ENCODE measurements around the gene SIRT6. TPM values are rescaled to one million over a fixed set of nuclear protein-coding genes. Genes with fewer than 3 reads are reported as not detected.

Gene SIRT6
- total and polyA plus RNA-seq, 2 donors (not counting 1 experiment from before 2014, with no cell fraction given), result 8.8 to 9.2 TPM

DNA sequence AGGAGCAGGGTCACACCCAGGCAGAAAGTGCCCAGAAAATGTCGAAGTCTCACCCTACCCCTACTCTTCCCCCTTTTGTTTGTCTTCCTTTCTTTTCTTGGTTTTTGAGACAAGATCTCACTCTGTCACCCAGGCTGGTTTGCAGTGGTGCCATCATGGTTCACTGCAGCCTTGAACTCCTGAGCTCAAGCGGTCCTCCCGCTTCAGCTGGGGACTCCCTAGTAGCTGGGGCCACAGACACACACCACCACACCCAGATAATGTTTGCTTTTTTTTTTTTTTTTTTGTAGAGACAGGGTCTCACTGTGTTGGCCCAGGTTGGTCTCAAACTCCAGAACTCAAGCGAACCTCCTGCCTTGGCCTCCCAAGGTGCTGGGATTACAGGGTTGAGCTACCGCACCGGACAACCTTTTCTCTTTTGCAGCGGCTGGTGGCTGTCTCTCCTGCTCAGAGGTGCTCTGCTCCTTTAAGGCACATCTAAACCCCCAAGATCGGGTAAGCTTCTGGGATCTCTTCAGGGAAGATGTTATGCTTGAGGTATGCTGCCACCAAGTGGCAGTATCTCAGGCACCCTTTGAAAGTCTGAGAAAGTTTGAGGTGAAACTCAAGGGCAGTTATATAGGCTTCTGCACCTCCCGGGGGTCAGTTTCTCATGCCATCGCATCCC lies 24.6 kb upstream of the SIRT6 start:
- no peak overlapping the region for H3K9ac ChIP-seq (ENCODE audit: insufficient read depth, low read length)
- H3K9me3 ChIP-seq (ENCODE audit: control insufficient read depth, insufficient read depth, low read depth, low read length), result no peaks in the 10 kb centered on the region
- no peak overlapping the region for H3K4me2 ChIP-seq (ENCODE audit: extremely low read depth, insufficient read depth, low read length)
- H3K79me2 ChIP-seq (ENCODE audit: control insufficient read depth, insufficient read depth, low read length), result no peaks in the 10 kb centered on the region
- H3K4me1 ChIP-seq (ENCODE audit: control insufficient read depth, extremely low read depth, insufficient read depth, low read length), result peaks cover 3% of the 10 kb centered on the region
- no peak for TF ChIP-seq EZH2 (IDR thresholded peaks at IDR 0.05; ENCODE audit: low read length, missing control alignments)
- TF ChIP-seq, protein P1, sequence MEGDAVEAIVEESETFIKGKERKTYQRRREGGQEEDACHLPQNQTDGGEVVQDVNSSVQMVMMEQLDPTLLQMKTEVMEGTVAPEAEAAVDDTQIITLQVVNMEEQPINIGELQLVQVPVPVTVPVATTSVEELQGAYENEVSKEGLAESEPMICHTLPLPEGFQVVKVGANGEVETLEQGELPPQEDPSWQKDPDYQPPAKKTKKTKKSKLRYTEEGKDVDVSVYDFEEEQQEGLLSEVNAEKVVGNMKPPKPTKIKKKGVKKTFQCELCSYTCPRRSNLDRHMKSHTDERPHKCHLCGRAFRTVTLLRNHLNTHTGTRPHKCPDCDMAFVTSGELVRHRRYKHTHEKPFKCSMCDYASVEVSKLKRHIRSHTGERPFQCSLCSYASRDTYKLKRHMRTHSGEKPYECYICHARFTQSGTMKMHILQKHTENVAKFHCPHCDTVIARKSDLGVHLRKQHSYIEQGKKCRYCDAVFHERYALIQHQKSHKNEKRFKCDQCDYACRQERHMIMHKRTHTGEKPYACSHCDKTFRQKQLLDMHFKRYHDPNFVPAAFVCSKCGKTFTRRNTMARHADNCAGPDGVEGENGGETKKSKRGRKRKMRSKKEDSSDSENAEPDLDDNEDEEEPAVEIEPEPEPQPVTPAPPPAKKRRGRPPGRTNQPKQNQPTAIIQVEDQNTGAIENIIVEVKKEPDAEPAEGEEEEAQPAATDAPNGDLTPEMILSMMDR (conservative IDR thresholded peaks at IDR 0.05 in 1 of 2, IDR thresholded peaks at IDR 0.05 in 1 of 2; ENCODE audit: low read depth in 1 of 2, low read length in 2 of 2), result peak; percentile 33 to 44
- peak; percentile 14 to 44 for DNase-seq (ENCODE audit: low read depth in 2 of 2)
- H3K36me3 ChIP-seq (ENCODE audit: control insufficient read depth, insufficient read depth, low read length), result no peaks in the 10 kb centered on the region
- H2AFZ ChIP-seq (ENCODE audit: low read length), result no peak overlapping the region
- H3K27me3 ChIP-seq (ENCODE audit: control insufficient read depth, insufficient read depth, low read length), result no peaks in the 10 kb centered on the region
- no peaks in the 10 kb centered on the region for H4K20me1 ChIP-seq (ENCODE audit: control insufficient read depth, extremely low read depth, insufficient read depth, low read length)
- no peak overlapping the region for H3K27ac ChIP-seq (ENCODE audit: insufficient read depth, low read length)
- no peak overlapping the region for H3K4me3 ChIP-seq (replicated peaks in 1 of 4; ENCODE audit: control extremely low read depth in 1 of 4, insufficient read depth in 1 of 4, low read depth in 3 of 4, low read length in 4 of 4)

DNA sequence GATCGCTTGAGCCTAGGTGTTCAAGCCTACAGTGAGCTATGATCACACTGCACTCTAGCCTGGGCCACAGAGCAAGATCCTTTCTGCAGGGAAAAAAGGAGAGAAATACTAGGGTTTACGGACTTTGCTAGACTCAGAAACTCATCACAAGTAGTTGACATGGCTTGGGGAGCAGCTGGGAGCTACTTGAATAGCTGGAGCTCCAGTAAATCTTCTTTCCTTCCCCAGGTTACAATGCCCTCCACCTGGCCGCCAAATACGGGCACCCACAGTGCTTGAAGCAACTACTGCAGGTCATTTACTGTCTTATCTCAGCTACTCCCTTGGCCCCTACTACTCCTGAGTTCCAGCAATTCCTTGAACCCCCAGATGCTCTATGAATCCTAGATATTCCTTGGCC lies 19.4 kb upstream of the SIRT6 start:
- H3K36me3 ChIP-seq (ENCODE audit: control insufficient read depth, insufficient read depth, low read length), result no peaks in the 10 kb centered on the region
- H3K79me2 ChIP-seq (ENCODE audit: control insufficient read depth, insufficient read depth, low read length), result no peaks in the 10 kb centered on the region
- no peak overlapping the region for H3K27ac ChIP-seq (ENCODE audit: insufficient read depth, low read length)
- DNase-seq (ENCODE audit: low read depth in 2 of 2), result no peak
- H3K4me1 ChIP-seq (ENCODE audit: control insufficient read depth, extremely low read depth, insufficient read depth, low read length), result peaks cover 3% of the 10 kb centered on the region
- H3K4me3 ChIP-seq (replicated peaks in 1 of 4; ENCODE audit: control extremely low read depth in 1 of 4, insufficient read depth in 1 of 4, low read depth in 3 of 4, low read length in 4 of 4), result no peak overlapping the region
- H3K4me2 ChIP-seq (ENCODE audit: extremely low read depth, insufficient read depth, low read length), result no peak overlapping the region
- TF ChIP-seq EZH2 (IDR thresholded peaks at IDR 0.05; ENCODE audit: low read length, missing control alignments), result no peak
- TF ChIP-seq, protein P1 (conservative IDR thresholded peaks at IDR 0.05 in 1 of 2, IDR thresholded peaks at IDR 0.05 in 1 of 2; ENCODE audit: low read depth in 1 of 2, low read length in 2 of 2), result no peak
- H3K27me3 ChIP-seq (ENCODE audit: control insufficient read depth, insufficient read depth, low read length), result peaks cover 7% of the 10 kb centered on the region
- no peaks in the 10 kb centered on the region for H3K9me3 ChIP-seq (ENCODE audit: control insufficient read depth, insufficient read depth, low read depth, low read length)
- H4K20me1 ChIP-seq (ENCODE audit: control insufficient read depth, extremely low read depth, insufficient read depth, low read length), result no peaks in the 10 kb centered on the region
- H2AFZ ChIP-seq (ENCODE audit: low read length), result no peak overlapping the region
- H3K9ac ChIP-seq (ENCODE audit: insufficient read depth, low read length), result no peak overlapping the region

DNA sequence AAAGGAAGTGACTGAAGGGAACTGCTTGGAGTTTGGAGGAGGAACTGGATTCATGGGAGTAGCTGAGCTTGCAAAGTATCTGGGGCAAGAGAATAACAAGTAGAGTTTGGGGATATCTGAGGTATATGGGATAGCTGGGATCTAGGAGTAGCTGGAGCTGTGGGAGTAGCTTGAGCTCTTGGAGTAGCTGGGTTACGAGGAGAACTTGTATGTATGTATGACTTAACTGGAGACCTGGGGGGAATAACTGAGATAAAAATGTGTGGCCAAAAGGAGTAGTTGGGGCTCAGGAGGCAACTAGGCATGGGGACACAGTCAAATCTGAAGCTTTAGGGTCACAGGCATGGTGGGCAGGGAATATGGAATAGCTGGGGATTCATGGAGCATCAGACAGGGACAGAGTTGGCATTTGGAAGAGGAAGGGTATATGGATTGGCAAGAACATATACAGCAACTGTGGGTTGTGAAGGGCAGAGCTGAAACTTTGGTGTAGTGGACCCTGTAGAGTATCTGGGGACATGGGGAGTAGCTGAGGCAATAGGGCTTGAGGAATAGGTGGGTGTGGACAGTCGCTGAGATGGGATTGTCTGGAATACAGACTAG lies 18.7 kb upstream of the SIRT6 start:
- Histone ChIP-seq H2AFZ (ENCODE audit: low read length) (no peak overlapping the region), H4K20me1 (ENCODE audit: control insufficient read depth, extremely low read depth, insufficient read depth, low read length) (no peaks in the 10 kb centered on the region), H3K9ac (ENCODE audit: insufficient read depth, low read length) (no peak overlapping the region), H3K36me3 (ENCODE audit: control insufficient read depth, insufficient read depth, low read length) (no peaks in the 10 kb centered on the region), H3K9me3 (ENCODE audit: control insufficient read depth, insufficient read depth, low read depth, low read length) (no peaks in the 10 kb centered on the region), H3K27ac (ENCODE audit: insufficient read depth, low read length) (no peak overlapping the region), H3K79me2 (ENCODE audit: control insufficient read depth, insufficient read depth, low read length) (no peaks in the 10 kb centered on the region), H3K4me1 (ENCODE audit: control insufficient read depth, extremely low read depth, insufficient read depth, low read length) (peaks cover 3% of the 10 kb centered on the region), H3K4me3 (replicated peaks in 1 of 4; ENCODE audit: control extremely low read depth in 1 of 4, insufficient read depth in 1 of 4, low read depth in 3 of 4, low read length in 4 of 4) (no peak overlapping the region), H3K4me2 (ENCODE audit: extremely low read depth, insufficient read depth, low read length) (no peak overlapping the region), H3K27me3 (ENCODE audit: control insufficient read depth, insufficient read depth, low read length) (peaks cover 9% of the 10 kb centered on the region)
- no peak for DNase-seq (ENCODE audit: low read depth in 2 of 2)
- TF ChIP-seq EZH2 (IDR thresholded peaks at IDR 0.05; ENCODE audit: low read length, missing control alignments), result no peak
- TF ChIP-seq, protein P1 (conservative IDR thresholded peaks at IDR 0.05 in 1 of 2, IDR thresholded peaks at IDR 0.05 in 1 of 2; ENCODE audit: low read depth in 1 of 2, low read length in 2 of 2), result no peak

Data from fibroblast of lung (primary cell).